Osteocyte (in vitro differentiated cells): ENCODE measurements around the gene ACTR3C. TPM values are rescaled to one million over a fixed set of nuclear protein-coding genes. Genes with fewer than 3 reads are reported as not detected.

Experiments used
- DNase-seq: peaks from one replicate; pipeline ENCODE4 v3.0.0; 2021; ENCODE audit warnings: mixed read lengths; ENCODE audit not compliant: unreplicated experiment; ENCODE audit errors: extremely low spot score
- H3K27ac Mint-ChIP-seq: one replicate; pipeline ENCODE4 v1.8.0; 2021; ENCODE audit warnings: mild to moderate bottlenecking, mixed read lengths; ENCODE audit not compliant: unreplicated experiment
- H3K27me3 Mint-ChIP-seq: one replicate; pipeline ENCODE4 v1.8.0; 2021; ENCODE audit warnings: mixed read lengths; ENCODE audit not compliant: unreplicated experiment
- H3K36me3 Mint-ChIP-seq: one replicate; pipeline ENCODE4 v1.8.0; 2021; ENCODE audit warnings: mixed read lengths; ENCODE audit not compliant: unreplicated experiment
- H3K4me1 Mint-ChIP-seq: one replicate; pipeline ENCODE4 v1.8.0; 2021; ENCODE audit warnings: mixed read lengths; ENCODE audit not compliant: unreplicated experiment
- H3K4me3 Mint-ChIP-seq: one replicate; pipeline ENCODE4 v1.8.0; 2021; ENCODE audit warnings: mild to moderate bottlenecking, moderate library complexity, mixed read lengths; ENCODE audit not compliant: unreplicated experiment
- H3K9me3 Mint-ChIP-seq: one replicate; pipeline ENCODE4 v1.8.0; 2021; ENCODE audit warnings: mixed read lengths; ENCODE audit not compliant: unreplicated experiment
- CTCF ChIP-seq: fragments of 200-600 bp; sonication (generic); IDR thresholded peaks from 2 replicates; pipeline ENCODE4 v1.5.0; 2021; ENCODE audit warnings: antibody characterized with exemption, mild to moderate bottlenecking, moderate library complexity
- total RNA-seq: library from RNA; stranded (reverse); gene quantifications from 2 replicates; pipeline ENCODE4 v1.2.1, GENCODE V29; 2021

ACTR3C gene
- total RNA-seq, 1 donor from 2014 or later: not detected

- Mint-ChIP-seq H3K9me3 (no peaks in the 10 kb centered on the region), H3K36me3 (no peaks in the 10 kb centered on the region), H3K27ac (no peak overlapping the region), H3K27me3 (no peaks in the 10 kb centered on the region), H3K4me3 (no peak overlapping the region), H3K4me1 (no peaks in the 10 kb centered on the region)
- DNase-seq: no peak
- TF ChIP-seq CTCF: no peak
These were observed 1.8 kb upstream of the ACTR3C start for GRCh38 chr7:150325110-150325611.

- H3K9me3 Mint-ChIP-seq: no peaks in the 10 kb centered on the region
- H3K27me3 Mint-ChIP-seq: no peaks in the 10 kb centered on the region
- no peak overlapping the region for H3K27ac Mint-ChIP-seq
- no peaks in the 10 kb centered on the region for H3K36me3 Mint-ChIP-seq
- no peak overlapping the region for H3K4me3 Mint-ChIP-seq
- TF ChIP-seq CTCF: no peak
- no peak for DNase-seq
- no peaks in the 10 kb centered on the region for H3K4me1 Mint-ChIP-seq
These were observed 1.1 kb upstream of the ACTR3C start for GRCh38 chr7:150324373-150324961.

GRCh38 chr7:150323682-150324372 is 482 bp upstream of the ACTR3C start:
- H3K27ac Mint-ChIP-seq: no peak overlapping the region
- H3K36me3 Mint-ChIP-seq: no peaks in the 10 kb centered on the region
- H3K27me3 Mint-ChIP-seq: no peaks in the 10 kb centered on the region
- no peak for TF ChIP-seq CTCF
- H3K9me3 Mint-ChIP-seq: no peaks in the 10 kb centered on the region
- DNase-seq: no peak
- no peaks in the 10 kb centered on the region for H3K4me1 Mint-ChIP-seq
- H3K4me3 Mint-ChIP-seq: no peak overlapping the region

- no peak overlapping the region for H3K4me3 Mint-ChIP-seq
- no peak overlapping the region for H3K27ac Mint-ChIP-seq
- no peak for TF ChIP-seq CTCF
- H3K36me3 Mint-ChIP-seq: no peaks in the 10 kb centered on the region
- H3K9me3 Mint-ChIP-seq: no peaks in the 10 kb centered on the region
- no peaks in the 10 kb centered on the region for H3K4me1 Mint-ChIP-seq
- peaks cover 6% of the 10 kb centered on the region for H3K27me3 Mint-ChIP-seq
- no peak for DNase-seq
These were observed 1.1 kb downstream of the ACTR3C start for GRCh38 chr7:150322114-150322832.

- no peak overlapping the region for H3K27ac Mint-ChIP-seq
- no peak for TF ChIP-seq CTCF
- no peak for DNase-seq
- no peak overlapping the region for H3K4me3 Mint-ChIP-seq
- no peaks in the 10 kb centered on the region for H3K4me1 Mint-ChIP-seq
- no peaks in the 10 kb centered on the region for H3K9me3 Mint-ChIP-seq
- peaks cover 6% of the 10 kb centered on the region for H3K27me3 Mint-ChIP-seq
- H3K36me3 Mint-ChIP-seq: no peaks in the 10 kb centered on the region
These were observed 1.6 kb downstream of the ACTR3C start for GRCh38 chr7:150321788-150322113.
